ENCODE measurements around the gene EPB41L4A.

- TF ChIP-seq EP300 (IDR thresholded peaks at IDR 0.05) (no peak), POLR2A (IDR thresholded peaks at IDR 0.05) (no peak)
Measured at GRCh38 chr5:112436144-112436543, 17.1 kb upstream of the EPB41L4A start.

All from stomach (tissue), 4 donors.